ENCODE measurements around the gene CARHSP1.

GRCh38 chr16:8848231-8848938 is 20.4 kb downstream of the CARHSP1 start:
- no peak for TF ChIP-seq CTCF (IDR thresholded peaks at IDR 0.05)
- no peak for TF ChIP-seq POLR2AphosphoS5 (IDR thresholded peaks at IDR 0.05)
